Fibroblast of pulmonary artery (primary cell): ENCODE measurements around the gene TMEM204.

Source experiments
- DNase-seq: peaks from one replicate; pipeline ENCODE4 v3.0.0-alpha.2; 2010; ENCODE audit warnings: low read depth
- H3K4me3 ChIP-seq: replicated peaks from 2 replicates; pipeline ENCODE4 v1.5.1; 2011; ENCODE audit warnings: low read depth, mild to moderate bottlenecking, control low read depth, low read length, moderate library complexity
- TF ChIP-seq, protein P1 (sequence below): IDR thresholded peaks from 2 replicates; pipeline ENCODE4 v1.5.1; 2011; ENCODE audit warnings: mild to moderate bottlenecking, control low read depth, low read length, inconsistent platforms; ENCODE audit errors: missing control alignments

TMEM204 gene

GRCh38 chr16:1602285-1602684 lies 68.8 kb downstream of the TMEM204 start:
- TF ChIP-seq, protein P1, sequence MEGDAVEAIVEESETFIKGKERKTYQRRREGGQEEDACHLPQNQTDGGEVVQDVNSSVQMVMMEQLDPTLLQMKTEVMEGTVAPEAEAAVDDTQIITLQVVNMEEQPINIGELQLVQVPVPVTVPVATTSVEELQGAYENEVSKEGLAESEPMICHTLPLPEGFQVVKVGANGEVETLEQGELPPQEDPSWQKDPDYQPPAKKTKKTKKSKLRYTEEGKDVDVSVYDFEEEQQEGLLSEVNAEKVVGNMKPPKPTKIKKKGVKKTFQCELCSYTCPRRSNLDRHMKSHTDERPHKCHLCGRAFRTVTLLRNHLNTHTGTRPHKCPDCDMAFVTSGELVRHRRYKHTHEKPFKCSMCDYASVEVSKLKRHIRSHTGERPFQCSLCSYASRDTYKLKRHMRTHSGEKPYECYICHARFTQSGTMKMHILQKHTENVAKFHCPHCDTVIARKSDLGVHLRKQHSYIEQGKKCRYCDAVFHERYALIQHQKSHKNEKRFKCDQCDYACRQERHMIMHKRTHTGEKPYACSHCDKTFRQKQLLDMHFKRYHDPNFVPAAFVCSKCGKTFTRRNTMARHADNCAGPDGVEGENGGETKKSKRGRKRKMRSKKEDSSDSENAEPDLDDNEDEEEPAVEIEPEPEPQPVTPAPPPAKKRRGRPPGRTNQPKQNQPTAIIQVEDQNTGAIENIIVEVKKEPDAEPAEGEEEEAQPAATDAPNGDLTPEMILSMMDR = no peak
- no peak overlapping the region for H3K4me3 ChIP-seq
- DNase-seq = no peak
